ENCODE results near the gene EGFL8.
"Not testable (repeated sequence)": the region's sequence is repeated elsewhere in the genome, so short reads cannot be mapped to it uniquely, and the experiment has no call there.

The EGFL8 gene

GRCh38 chr6:32190054-32190851, 25.9 kb downstream of the EGFL8 start, which contains the start of gene PBX2:
Gene PBX2 (minus strand): TSS chr6:32190202. CDS start chr6:32189915, 287 bp downstream.
- peak; percentile 73 to 98 (median 90) for DNase-seq
- intact Hi-C loops (cut with DNase I): no loop called here

DNA sequence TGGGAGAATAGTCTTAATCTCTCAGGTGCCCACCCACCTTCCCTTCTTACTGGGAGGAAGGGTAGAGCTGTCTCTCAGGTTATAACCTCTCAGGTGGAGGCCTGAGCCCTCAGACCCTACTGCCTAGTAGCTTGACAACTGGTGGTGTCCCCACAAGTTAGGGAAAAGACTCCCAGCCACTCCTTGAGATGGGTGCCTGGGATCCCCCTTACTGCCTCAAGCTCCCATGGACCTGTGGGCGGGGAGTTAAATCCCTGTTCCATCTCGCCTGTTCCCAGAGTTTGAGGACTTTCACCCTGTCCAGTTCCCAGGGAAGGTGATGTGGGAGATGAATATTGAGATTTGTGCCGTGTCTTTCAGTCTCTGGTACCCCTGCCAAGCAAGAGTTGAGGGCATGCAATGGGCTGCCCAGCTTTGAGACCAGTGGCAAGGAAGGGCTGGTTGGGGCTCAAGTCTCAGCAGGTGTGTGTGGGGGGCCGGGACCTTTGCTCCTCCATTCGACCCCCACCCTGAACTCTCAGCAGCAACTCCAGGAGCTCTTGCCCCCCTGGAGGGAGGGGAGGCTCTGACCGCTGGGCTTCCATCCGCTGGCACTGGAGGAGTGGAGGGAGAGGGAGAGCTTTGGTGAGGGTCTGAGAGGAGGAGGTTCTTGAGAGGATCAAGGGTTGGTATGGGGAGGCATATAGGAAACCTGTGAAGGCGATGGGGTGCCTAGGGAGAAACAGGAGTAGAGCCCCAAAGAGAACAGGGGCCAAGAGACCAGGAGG, 26.7 kb downstream of the EGFL8 start:
- no peak for DNase-seq
- intact Hi-C loops (cut with DNase I): no loop called here

- no peak for DNase-seq
- intact Hi-C loops (cut with DNase I): no loop called here
These were observed 27.6 kb downstream of the EGFL8 start for GRCh38 chr6:32191696-32192607.

GRCh38 chr6:32192608-32193039, 28.2 kb downstream of the EGFL8 start, which contains the start of gene GPSM3:
Gene GPSM3 (minus strand): TSS chr6:32192643. CDS start chr6:32192513, 130 bp downstream.
- intact Hi-C loops (cut with DNase I): no loop called here
- DNase-seq: peak in 9 of 42 donors; percentile 23 to 46 (median 37)

GRCh38 chr6:32193096-32193495, 28.7 kb downstream of the EGFL8 start:
- intact Hi-C loops (cut with DNase I); DNase-seq: not testable (repeated sequence)

- DNase-seq: no peak
- intact Hi-C loops (cut with DNase I): no loop called here
These were observed 30.0 kb downstream of the EGFL8 start for GRCh38 chr6:32194388-32194787.

GRCh38 chr6:32194825-32195651, 30.6 kb downstream of the EGFL8 start:
- peak in 21 of 42 donors; percentile 19 to 75 (median 52) for DNase-seq
- intact Hi-C loops (cut with DNase I): loop anchor here (5.0 kb wide), 1 partner anchor 68 kb away; the partner anchor contains the start of gene ATF6B

- peak; percentile 100 for DNase-seq
- intact Hi-C loops (cut with DNase I): loop anchor here (5.0 kb wide), 1 partner anchor 68 kb away; the partner anchor contains the start of gene ATF6B
These were observed 31.2 kb downstream of the EGFL8 start for GRCh38 chr6:32195652-32195901.

- intact Hi-C loops (cut with DNase I): loop anchor here (2.0 to 5.0 kb wide), 2 partner anchors 49 to 69 kb away; partner anchors contain the start of gene ATF6B
- DNase-seq: peak; percentile 87 to 98 (median 94)
These were observed 31.7 kb downstream of the EGFL8 start for GRCh38 chr6:32195902-32196681.

DNA sequence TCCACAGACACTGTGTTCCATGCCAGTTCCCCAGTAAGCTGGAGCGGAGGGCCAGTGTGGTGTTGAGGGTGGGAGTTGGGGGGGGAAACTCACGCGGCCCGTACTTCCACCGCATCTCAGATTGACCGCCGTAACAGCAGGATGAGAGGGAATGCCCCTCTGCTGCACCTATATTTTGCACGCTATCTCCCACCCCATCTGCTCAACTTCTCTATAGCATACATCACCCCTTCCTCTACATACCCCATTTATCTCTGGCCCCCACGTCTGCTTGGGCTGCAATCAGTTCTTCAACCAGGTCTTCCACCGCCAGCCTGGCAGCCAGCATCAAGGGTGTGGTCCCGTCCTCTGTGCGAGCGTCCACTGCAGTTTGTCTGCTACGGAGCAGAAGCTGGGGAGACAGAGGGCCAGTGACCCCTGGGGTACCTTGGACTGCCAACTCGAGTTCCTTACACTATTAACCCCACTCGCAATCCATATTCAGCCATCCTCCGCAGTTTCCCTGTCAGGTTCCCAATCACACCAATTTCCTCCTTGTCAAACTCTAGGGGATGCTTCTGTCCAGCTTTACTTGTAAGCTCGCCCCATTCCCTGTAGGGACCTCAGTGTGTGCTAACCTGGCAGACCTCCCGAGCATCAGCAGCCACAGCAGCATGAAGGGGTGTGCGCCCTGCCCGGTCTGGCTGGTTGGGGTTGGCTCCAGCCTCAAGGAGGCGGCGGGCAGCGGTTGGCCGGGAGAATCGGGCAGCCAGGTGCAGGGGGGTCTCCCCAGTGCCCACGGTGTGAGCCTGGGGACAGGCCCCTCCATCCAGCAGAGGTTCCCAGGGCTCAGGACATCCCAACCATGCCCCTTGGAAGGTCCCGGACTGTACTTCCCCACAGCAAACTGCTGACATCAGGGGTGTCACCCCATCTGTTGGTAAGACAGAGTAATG, 32.6 kb downstream of the EGFL8 start:
- DNase-seq: peak in 22 of 42 donors; percentile 11 to 70 (median 44)
- intact Hi-C loops (cut with DNase I): loop anchor here (2.0 to 5.0 kb wide), 2 partner anchors 48 to 70 kb away; partner anchors contain the start of gene ATF6B

DNA sequence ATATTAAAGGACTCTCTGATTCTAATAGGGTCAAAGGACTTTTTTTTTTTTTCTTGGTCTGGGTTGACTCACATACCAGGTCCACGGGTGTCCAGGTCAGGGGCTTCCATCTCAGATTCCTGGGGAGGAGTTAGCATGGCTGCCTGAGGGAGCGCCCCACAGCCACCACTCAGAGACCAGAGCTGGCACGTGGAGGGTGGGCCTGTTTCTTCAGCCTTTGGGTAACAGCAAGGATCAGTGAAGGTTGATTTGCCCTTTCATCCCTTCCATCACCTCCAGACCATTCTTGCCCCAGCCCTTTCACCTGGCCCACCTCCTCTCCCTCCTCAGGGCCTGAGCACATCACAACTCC, 33.9 kb downstream of the EGFL8 start:
- no peak for DNase-seq

GRCh38 chr6:32198866-32199265, 34.5 kb downstream of the EGFL8 start:
- no peak for DNase-seq
- intact Hi-C loops (cut with DNase I): loop anchor here (5.0 kb wide), 1 partner anchor 72 kb away; the partner anchor contains the start of gene ATF6B

More for the DNA sequence above, 33.9 kb downstream of the EGFL8 start:
- intact Hi-C loops (cut with DNase I): loop anchor here (5.0 kb wide), 1 partner anchor 71 kb away; the partner anchor contains the start of gene ATF6B

DNA sequence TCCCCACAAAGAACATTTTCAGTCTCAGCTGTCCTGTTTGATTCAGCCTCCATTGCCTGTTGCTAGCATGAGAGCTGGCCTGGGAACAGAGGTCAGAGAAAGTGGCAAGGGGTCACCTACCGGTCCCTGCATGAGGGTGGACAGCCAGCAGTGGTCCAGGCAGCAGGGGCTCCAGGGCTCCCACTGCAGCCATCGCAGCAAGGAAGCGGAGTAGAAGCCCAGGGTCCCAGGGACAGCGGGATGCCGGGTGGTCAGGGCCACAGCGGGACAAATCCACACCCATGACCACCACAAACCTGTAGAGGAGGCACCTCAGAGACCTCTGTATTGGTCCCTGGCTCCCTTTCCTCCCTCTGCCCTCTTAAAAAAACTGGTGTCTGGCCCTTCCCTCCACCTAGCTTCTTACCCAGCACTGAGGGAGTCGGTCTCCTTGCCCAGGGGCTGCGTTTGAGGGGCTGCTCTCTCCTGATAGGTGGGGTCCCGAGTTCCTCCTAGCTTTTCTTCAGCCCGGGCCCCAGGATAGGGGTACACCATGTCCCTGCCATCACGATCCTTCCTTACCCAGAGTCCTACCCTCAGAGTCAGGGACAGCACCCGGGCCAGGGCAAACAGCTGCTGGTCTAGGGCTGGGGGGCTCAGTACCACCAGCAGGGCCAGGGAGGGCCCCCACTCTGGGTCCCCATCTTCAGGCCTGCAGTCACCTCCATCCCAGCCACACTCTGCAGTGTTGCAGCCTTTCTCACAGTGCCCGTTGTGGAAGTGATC, 36.5 kb downstream of the EGFL8 start:
- DNase-seq: no peak

DNA sequence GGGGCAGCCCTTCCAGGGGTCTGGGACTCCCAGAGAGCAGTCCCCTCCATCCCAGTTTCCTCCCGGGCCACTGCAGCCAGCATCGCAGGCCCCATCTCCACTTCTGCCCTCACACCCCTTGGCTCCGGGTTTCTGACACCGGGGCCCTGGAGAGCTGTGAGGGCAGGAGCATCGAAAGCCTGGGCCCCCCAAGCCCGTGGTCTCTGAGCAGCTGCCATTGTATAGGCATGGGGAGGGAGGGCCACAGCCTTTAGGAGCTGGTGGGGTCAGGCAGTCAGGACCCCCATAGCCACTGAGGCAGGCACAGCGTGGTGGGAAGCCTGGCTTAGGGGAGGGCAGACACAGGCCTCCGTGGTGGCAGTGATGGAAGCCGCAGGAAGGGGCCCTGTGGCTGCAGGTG, 37.8 kb downstream of the EGFL8 start:
- intact Hi-C loops (cut with DNase I): no loop called here
- DNase-seq: no peak

More for the DNA sequence above, 36.5 kb downstream of the EGFL8 start:
- intact Hi-C loops (cut with DNase I): no loop called here

Measured in head of caudate nucleus (tissue), 42 donors.